Breast epithelium (tissue), 3 donors: ENCODE data around the gene MUC20.
"Not testable (repeated sequence)": the region's sequence is repeated elsewhere in the genome, so short reads cannot be mapped to it uniquely, and the experiment has no call there.

Source experiments
- CTCF ChIP-seq, 3 donors: fragments of 450-650 bp; IDR thresholded peaks; one replicate each; pipeline ENCODE4 v1.5.1; 2016 to 2017; ENCODE audit warnings: antibody characterized with exemption in 3 of 3, mild to moderate bottlenecking in 3 of 3, moderate library complexity in 3 of 3
- POLR2AphosphoS5 ChIP-seq, 3 donors: sonication (generic); formaldehyde crosslinking; IDR thresholded peaks; one replicate each; pipeline ENCODE4 v1.6.1; 2017; ENCODE audit warnings: antibody characterized with exemption in 3 of 3

- TF ChIP-seq CTCF, POLR2AphosphoS5 (IDR thresholded peaks at IDR 0.05): not testable (repeated sequence)
Measured at GRCh38 chr3:195682104-195682742, 38.6 kb upstream of the MUC20 start.
